ENCODE data around the gene ARPC5L.
"Not testable (repeated sequence)": the region's sequence is repeated elsewhere in the genome, so short reads cannot be mapped to it uniquely, and the experiment has no call there.

Gene ARPC5L

GRCh38 chr9:124844291-124844690, 17.6 kb upstream of the ARPC5L start:
- H3K27ac ChIP-seq: no peak overlapping the region
- no peak for TF ChIP-seq CTCF (conservative IDR thresholded peaks at IDR 0.05)

- H3K27ac ChIP-seq: not testable (repeated sequence)
These were observed 15.5 kb upstream of the ARPC5L start for GRCh38 chr9:124846467-124846866.

GRCh38 chr9:124846969-124847368, 15.0 kb upstream of the ARPC5L start:
- no peak for TF ChIP-seq CTCF (conservative IDR thresholded peaks at IDR 0.05)
- H3K27ac ChIP-seq: no peak overlapping the region

- no peak overlapping the region for H3K27ac ChIP-seq
- TF ChIP-seq CTCF (conservative IDR thresholded peaks at IDR 0.05): no peak
These were observed 12.1 kb upstream of the ARPC5L start for GRCh38 chr9:124849801-124850200.

- no peak for TF ChIP-seq CTCF (conservative IDR thresholded peaks at IDR 0.05)
- peak overlapping the region; percentile 40; the same call in 1 of the 2 replicates for H3K27ac ChIP-seq
These were observed 9.7 kb upstream of the ARPC5L start for GRCh38 chr9:124852121-124852828.

- TF ChIP-seq CTCF (conservative IDR thresholded peaks at IDR 0.05): peak; percentile 100
- H3K27ac ChIP-seq: peak within 1 kb of the TSS; percentile 40; the same call in 1 of the 2 replicates
These were observed 8.9 kb upstream of the ARPC5L start, which contains the start of gene WDR38 for GRCh38 chr9:124852829-124853531. Gene WDR38, plus strand, starts transcription at chr9:124853460. Its CDS starts 72 bp downstream, at chr9:124853532.

- peak overlapping the region; percentile 40; the same call in 1 of the 2 replicates for H3K27ac ChIP-seq
These were observed 8.3 kb upstream of the ARPC5L start for GRCh38 chr9:124853605-124854143.

More at GRCh38 chr9:124853605-124854143, 8.3 kb upstream of the ARPC5L start:
- TF ChIP-seq CTCF (conservative IDR thresholded peaks at IDR 0.05): no peak
